ENCODE data around the gene GNAO1.
"Not testable (repeated sequence)": the region's sequence is repeated elsewhere in the genome, so short reads cannot be mapped to it uniquely, and the experiment has no call there.

Gene GNAO1

GRCh38 chr16:56382459-56382858 lies 191.2 kb downstream of the GNAO1 start:
- no peak for DNase-seq (ENCODE audit: low read depth)
- H3K4me3 ChIP-seq (ENCODE audit: low read depth, low read length), result no peak overlapping the region
- no peak for TF ChIP-seq CTCF (IDR thresholded peaks at IDR 0.05; ENCODE audit: low read depth, low read length, missing control alignments)
- in situ Hi-C loops (cut with HindIII; ENCODE audit: low sequenced_read_pairs), result no loop called here

- in situ Hi-C loops (cut with HindIII; ENCODE audit: low sequenced_read_pairs), result no loop called here
Measured at GRCh38 chr16:56382901-56383355, 191.6 kb downstream of the GNAO1 start.

GRCh38 chr16:56384074-56384721 lies 192.9 kb downstream of the GNAO1 start:
- in situ Hi-C loops (cut with HindIII; ENCODE audit: low sequenced_read_pairs), result no loop called here
- no peak for TF ChIP-seq CTCF (IDR thresholded peaks at IDR 0.05; ENCODE audit: low read depth, low read length, missing control alignments)
- H3K4me3 ChIP-seq (ENCODE audit: low read depth, low read length), result no peak overlapping the region
- no peak for DNase-seq (ENCODE audit: low read depth)

More at GRCh38 chr16:56382901-56383355, 191.6 kb downstream of the GNAO1 start:
- no peak for TF ChIP-seq CTCF (IDR thresholded peaks at IDR 0.05; ENCODE audit: low read depth, low read length, missing control alignments)
- H3K4me3 ChIP-seq (ENCODE audit: low read depth, low read length), result no peak overlapping the region
- peak; percentile 15 for DNase-seq (ENCODE audit: low read depth)

- no peak for TF ChIP-seq CTCF (IDR thresholded peaks at IDR 0.05; ENCODE audit: low read depth, low read length, missing control alignments)
- H3K4me3 ChIP-seq (ENCODE audit: low read depth, low read length), result no peak overlapping the region
- in situ Hi-C loops (cut with HindIII; ENCODE audit: low sequenced_read_pairs), result no loop called here
- no peak for DNase-seq (ENCODE audit: low read depth)
Measured at GRCh38 chr16:56387396-56387795, 196.1 kb downstream of the GNAO1 start.

GRCh38 chr16:56388209-56388608 lies 196.9 kb downstream of the GNAO1 start:
- DNase-seq (ENCODE audit: low read depth), result no peak
- in situ Hi-C loops (cut with HindIII; ENCODE audit: low sequenced_read_pairs), result no loop called here
- TF ChIP-seq CTCF (IDR thresholded peaks at IDR 0.05; ENCODE audit: low read depth, low read length, missing control alignments), result no peak
- H3K4me3 ChIP-seq (ENCODE audit: low read depth, low read length), result no peak overlapping the region

- no peak for TF ChIP-seq CTCF (IDR thresholded peaks at IDR 0.05; ENCODE audit: low read depth, low read length, missing control alignments)
- H3K4me3 ChIP-seq (ENCODE audit: low read depth, low read length), result no peak overlapping the region
- DNase-seq (ENCODE audit: low read depth), result peak; percentile 85
- in situ Hi-C loops (cut with HindIII; ENCODE audit: low sequenced_read_pairs), result no loop called here
Measured at GRCh38 chr16:56389554-56389953, 198.3 kb downstream of the GNAO1 start.

- DNase-seq (ENCODE audit: low read depth); H3K4me3 ChIP-seq (ENCODE audit: low read depth, low read length); in situ Hi-C loops (cut with HindIII; ENCODE audit: low sequenced_read_pairs): not testable (repeated sequence)
Measured at GRCh38 chr16:56396724-56397123, 205.4 kb downstream of the GNAO1 start.

Measured in astrocyte of the cerebellum (primary cell).